ENCODE data around the gene PLXNA4. TPM values are rescaled to one million over a fixed set of nuclear protein-coding genes. Genes with fewer than 3 reads are reported as not detected.

Gene PLXNA4
- total and polyA plus RNA-seq, 8 donors, result 0.19 to 1.6 (median 0.47) TPM

- TF ChIP-seq, protein P1, sequence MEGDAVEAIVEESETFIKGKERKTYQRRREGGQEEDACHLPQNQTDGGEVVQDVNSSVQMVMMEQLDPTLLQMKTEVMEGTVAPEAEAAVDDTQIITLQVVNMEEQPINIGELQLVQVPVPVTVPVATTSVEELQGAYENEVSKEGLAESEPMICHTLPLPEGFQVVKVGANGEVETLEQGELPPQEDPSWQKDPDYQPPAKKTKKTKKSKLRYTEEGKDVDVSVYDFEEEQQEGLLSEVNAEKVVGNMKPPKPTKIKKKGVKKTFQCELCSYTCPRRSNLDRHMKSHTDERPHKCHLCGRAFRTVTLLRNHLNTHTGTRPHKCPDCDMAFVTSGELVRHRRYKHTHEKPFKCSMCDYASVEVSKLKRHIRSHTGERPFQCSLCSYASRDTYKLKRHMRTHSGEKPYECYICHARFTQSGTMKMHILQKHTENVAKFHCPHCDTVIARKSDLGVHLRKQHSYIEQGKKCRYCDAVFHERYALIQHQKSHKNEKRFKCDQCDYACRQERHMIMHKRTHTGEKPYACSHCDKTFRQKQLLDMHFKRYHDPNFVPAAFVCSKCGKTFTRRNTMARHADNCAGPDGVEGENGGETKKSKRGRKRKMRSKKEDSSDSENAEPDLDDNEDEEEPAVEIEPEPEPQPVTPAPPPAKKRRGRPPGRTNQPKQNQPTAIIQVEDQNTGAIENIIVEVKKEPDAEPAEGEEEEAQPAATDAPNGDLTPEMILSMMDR (IDR thresholded peaks at IDR 0.05), result no peak
- Histone ChIP-seq H3K36me3 (no peaks in the 10 kb centered on the region), H3K4me1 (no peaks in the 10 kb centered on the region), H3K27ac (no peak overlapping the region), H3K27me3 (no peaks in the 10 kb centered on the region), H3K9me3 (no peaks in the 10 kb centered on the region), H3K4me3 (no peak overlapping the region)
- ATAC-seq (no peak), FAIRE-seq (no peak), DNase-seq (no peak)
- 56 to 60% methylated on average over 8 of the region's 8 CpGs for WGBS, 2 donors
- intact Hi-C loops (cut with DNase I), result no loop called here
Observed at GRCh38 chr7:132154695-132155471, 421.4 kb downstream of the PLXNA4 start.

GRCh38 chr7:132154248-132154647 is 422.0 kb downstream of the PLXNA4 start:
- FAIRE-seq (no peak), ATAC-seq (no peak), DNase-seq (no peak)
- Histone ChIP-seq H3K4me3 (no peak overlapping the region), H3K9me3 (no peaks in the 10 kb centered on the region), H3K27ac (no peak overlapping the region), H3K27me3 (no peaks in the 10 kb centered on the region), H3K4me1 (no peaks in the 10 kb centered on the region), H3K36me3 (no peaks in the 10 kb centered on the region)
- WGBS, 2 donors, result 44 to 50% methylated on average over 6 of the region's 6 CpGs
- TF ChIP-seq, protein P1 (IDR thresholded peaks at IDR 0.05), result no peak
- intact Hi-C loops (cut with DNase I), result no loop called here

DNA sequence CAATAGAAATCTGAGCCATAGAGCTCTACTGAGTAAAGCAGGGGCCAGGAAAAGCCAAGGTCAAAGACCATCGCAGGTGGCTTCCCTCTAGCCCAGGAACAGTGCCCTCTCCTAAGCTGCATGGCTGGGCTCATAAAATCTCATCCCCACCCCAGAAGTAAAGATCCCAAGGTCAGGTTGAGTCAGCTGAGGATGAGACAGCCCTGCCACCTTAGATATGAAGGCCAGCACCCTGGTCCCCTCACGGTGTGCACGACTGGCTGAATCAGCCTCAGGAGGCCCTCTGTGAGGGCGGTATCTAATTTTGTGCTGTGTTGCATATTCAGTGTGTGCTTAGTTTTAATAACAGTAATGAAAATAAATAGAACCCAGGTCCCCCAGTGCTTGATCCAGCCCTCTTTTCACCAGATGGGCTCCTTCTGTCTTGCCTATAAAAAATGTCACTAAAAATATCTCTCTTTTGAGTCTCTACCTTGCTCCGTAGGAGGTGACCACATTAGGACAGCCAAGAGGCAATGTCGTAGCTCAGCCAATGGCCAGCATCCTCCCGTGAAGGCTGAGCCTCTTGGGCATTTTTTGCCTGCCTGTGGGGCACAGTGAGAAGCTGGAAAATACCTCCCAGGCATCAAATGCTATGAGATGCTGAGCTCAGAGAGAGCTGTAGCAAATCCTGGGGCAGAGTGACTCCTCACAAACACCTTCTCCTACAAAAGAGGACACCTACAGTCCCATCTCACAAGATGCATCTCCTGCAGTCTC is 424.0 kb downstream of the PLXNA4 start:
- FAIRE-seq, result no peak
- TF ChIP-seq, protein P1 (IDR thresholded peaks at IDR 0.05), result no peak
- Histone ChIP-seq H3K27ac (no peak overlapping the region), H3K27me3 (no peaks in the 10 kb centered on the region), H3K36me3 (no peaks in the 10 kb centered on the region), H3K4me3 (no peak overlapping the region), H3K9me3 (no peaks in the 10 kb centered on the region), H3K4me1 (no peaks in the 10 kb centered on the region)
- intact Hi-C loops (cut with DNase I), result no loop called here
- ATAC-seq, result no peak
- WGBS, 2 donors, result 56 to 70% methylated on average over 7 of the region's 7 CpGs
- DNase-seq, result no peak

- Histone ChIP-seq H3K9me3 (no peaks in the 10 kb centered on the region), H3K4me1 (no peaks in the 10 kb centered on the region), H3K27me3 (no peaks in the 10 kb centered on the region), H3K27ac (no peak overlapping the region), H3K4me3 (no peak overlapping the region), H3K36me3 (no peaks in the 10 kb centered on the region)
- no peak for FAIRE-seq
- DNase-seq, result no peak
- 69 to 82% methylated on average over 2 of the region's 2 CpGs for WGBS, 2 donors
- no peak for ATAC-seq
- intact Hi-C loops (cut with DNase I), result no loop called here
- TF ChIP-seq, protein P1 (IDR thresholded peaks at IDR 0.05), result no peak
Observed at GRCh38 chr7:132150711-132151110, 425.6 kb downstream of the PLXNA4 start.

All from pancreas (tissue), 10 donors.